HG03558 (cell line): Measurements from ENCODE around the gene AZGP1.
"Not testable (repeated sequence)": the region's sequence is repeated elsewhere in the genome, so short reads cannot be mapped to it uniquely, and the experiment has no call there.

Experiments
- ATAC-seq: cut with Tn5 transposase; IDR thresholded peaks from one replicate; pipeline ENCODE4 v1.9.1; 2021; ENCODE audit warnings: moderate number of reproducible peaks; ENCODE audit not compliant: unreplicated experiment; ENCODE audit errors: extremely low read depth

The AZGP1 gene

GRCh38 chr7:99954643-99955042 lies 21.2 kb downstream of the AZGP1 start:
- ATAC-seq = not testable (repeated sequence)

- ATAC-seq = no peak
These were observed 22.2 kb downstream of the AZGP1 start for GRCh38 chr7:99953649-99954048.

GRCh38 chr7:99952649-99953048 lies 23.2 kb downstream of the AZGP1 start:
- not testable (repeated sequence) for ATAC-seq

GRCh38 chr7:99950819-99951218 lies 25.0 kb downstream of the AZGP1 start:
- ATAC-seq = not testable (repeated sequence)

- no peak for ATAC-seq
These were observed 26.1 kb downstream of the AZGP1 start for GRCh38 chr7:99949645-99950228.

- ATAC-seq = no peak
These were observed 28.2 kb downstream of the AZGP1 start for GRCh38 chr7:99947608-99948007.

GRCh38 chr7:99944497-99945070 lies 31.2 kb downstream of the AZGP1 start:
- ATAC-seq = no peak

GRCh38 chr7:99943641-99944496 lies 32.0 kb downstream of the AZGP1 start:
- no peak for ATAC-seq

- ATAC-seq = no peak
These were observed 37.5 kb downstream of the AZGP1 start for GRCh38 chr7:99938296-99938695.

GRCh38 chr7:99935009-99935408 lies 40.8 kb downstream of the AZGP1 start:
- ATAC-seq = not testable (repeated sequence)

- no peak for ATAC-seq
These were observed 45.5 kb downstream of the AZGP1 start for GRCh38 chr7:99930376-99930775.

- ATAC-seq = no peak
These were observed 46.1 kb downstream of the AZGP1 start for GRCh38 chr7:99929730-99930053.

GRCh38 chr7:99928994-99929729 lies 46.7 kb downstream of the AZGP1 start, which contains the start of gene GJC3:
TSS of gene GJC3 (minus strand) at chr7:99929620. CDS start at chr7:99929620, 0 bp downstream.
- ATAC-seq = no peak

- ATAC-seq = no peak
These were observed 47.6 kb downstream of the AZGP1 start for GRCh38 chr7:99928188-99928587.

GRCh38 chr7:99927536-99927935 lies 48.3 kb downstream of the AZGP1 start:
- ATAC-seq = no peak

GRCh38 chr7:99926321-99926720 lies 49.5 kb downstream of the AZGP1 start:
- ATAC-seq = no peak

GRCh38 chr7:99923200-99923599 lies 52.6 kb downstream of the AZGP1 start:
- no peak for ATAC-seq

- ATAC-seq = no peak
These were observed 55.7 kb downstream of the AZGP1 start for GRCh38 chr7:99920149-99920548.

- ATAC-seq = no peak
These were observed 56.1 kb downstream of the AZGP1 start for GRCh38 chr7:99919814-99920112.

GRCh38 chr7:99918959-99919813 lies 56.6 kb downstream of the AZGP1 start, which contains the start of gene TRIM4:
TSS of gene TRIM4 (minus strand) at chr7:99919530. CDS start at chr7:99919401, 129 bp downstream.
- peak; percentile 82 for ATAC-seq
